Epithelial cell of prostate (primary cell): ENCODE data around the gene IQCK.

ENCODE experiments used
- DNase-seq: peaks from one replicate; pipeline ENCODE4 v3.0.0-alpha.2; 2011; ENCODE audit warnings: low read depth, low spot score
- H3K27ac ChIP-seq: fragments of 450-650 bp; 2 replicates; pipeline ENCODE4 v1.5.1; 2017; ENCODE audit warnings: mild to moderate bottlenecking

Gene IQCK

GRCh38 chr16:19698480-19699465 is 19.3 kb upstream of the IQCK start:
- H3K27ac ChIP-seq, result no peak overlapping the region
- DNase-seq, result no peak

GRCh38 chr16:19699472-19699871 is 18.6 kb upstream of the IQCK start:
- no peak for DNase-seq
- no peak overlapping the region for H3K27ac ChIP-seq

- no peak overlapping the region for H3K27ac ChIP-seq
- DNase-seq, result no peak
Observed at GRCh38 chr16:19700319-19700781, 17.7 kb upstream of the IQCK start.

GRCh38 chr16:19701091-19701490 is 17.0 kb upstream of the IQCK start:
- no peak for DNase-seq
- H3K27ac ChIP-seq, result no peak overlapping the region

- DNase-seq, result no peak
- no peak overlapping the region for H3K27ac ChIP-seq
Observed at GRCh38 chr16:19703172-19703889, 14.7 kb upstream of the IQCK start.

- no peak for DNase-seq
- H3K27ac ChIP-seq, result peak overlapping the region; percentile 50
Observed at GRCh38 chr16:19704321-19705145, 13.5 kb upstream of the IQCK start.

- peak overlapping the region; percentile 50 for H3K27ac ChIP-seq
- no peak for DNase-seq
Observed at GRCh38 chr16:19705146-19705501, 12.9 kb upstream of the IQCK start.

- H3K27ac ChIP-seq, result no peak overlapping the region
- DNase-seq, result no peak
Observed at GRCh38 chr16:19705843-19706242, 12.2 kb upstream of the IQCK start.

- no peak for DNase-seq
- H3K27ac ChIP-seq, result no peak overlapping the region
Observed at GRCh38 chr16:19706846-19707245, 11.2 kb upstream of the IQCK start.

- no peak for DNase-seq
- no peak overlapping the region for H3K27ac ChIP-seq
Observed at GRCh38 chr16:19707569-19708295, 10.3 kb upstream of the IQCK start.

GRCh38 chr16:19708296-19709205 is 9.5 kb upstream of the IQCK start:
- no peak for DNase-seq
- H3K27ac ChIP-seq, result no peak overlapping the region

GRCh38 chr16:19709381-19710136 is 8.5 kb upstream of the IQCK start:
- no peak for DNase-seq
- H3K27ac ChIP-seq, result no peak overlapping the region

GRCh38 chr16:19710191-19710908 is 7.7 kb upstream of the IQCK start:
- DNase-seq, result no peak
- no peak overlapping the region for H3K27ac ChIP-seq

GRCh38 chr16:19710991-19711545 is 7.0 kb upstream of the IQCK start:
- DNase-seq, result no peak
- no peak overlapping the region for H3K27ac ChIP-seq

- no peak for DNase-seq
- no peak overlapping the region for H3K27ac ChIP-seq
Observed at GRCh38 chr16:19711643-19712042, 6.4 kb upstream of the IQCK start.

GRCh38 chr16:19712418-19713058 is 5.5 kb upstream of the IQCK start:
- no peak for DNase-seq
- no peak overlapping the region for H3K27ac ChIP-seq

GRCh38 chr16:19713697-19714096 is 4.4 kb upstream of the IQCK start:
- DNase-seq, result no peak
- H3K27ac ChIP-seq, result no peak overlapping the region
